Measurements from ENCODE around the gene CDC37L1.

DNA sequence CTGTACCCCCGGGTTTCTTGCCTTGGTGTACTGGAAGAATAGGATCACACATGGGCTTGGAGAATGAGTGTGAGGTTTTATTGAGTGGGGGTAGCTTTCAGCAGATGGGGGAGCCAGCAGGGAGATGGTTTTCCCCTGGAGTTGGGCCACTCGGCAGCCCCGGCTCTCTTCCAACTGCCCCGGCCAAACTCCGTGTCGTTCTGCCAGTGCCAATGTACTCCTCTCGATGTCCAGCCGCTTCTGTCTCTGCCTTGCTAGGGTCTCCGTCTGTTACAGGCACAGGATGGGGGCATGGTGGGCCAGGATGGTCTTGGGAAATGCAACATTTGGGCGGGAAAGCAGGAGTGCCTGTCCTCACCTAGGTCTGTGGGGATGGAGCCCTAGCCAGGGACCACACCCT lies 24.8 kb upstream of the CDC37L1 start:
- TF ChIP-seq EP300 (IDR thresholded peaks at IDR 0.05; ENCODE audit: low read length) (no peak), SRF (CRISPR knock-in tag; IDR thresholded peaks at IDR 0.05) (no peak), POLR2AphosphoS5 (IDR thresholded peaks at IDR 0.05; ENCODE audit: control insufficient read depth, insufficient read depth, low read depth, low read length) (no peak), CTCF (IDR thresholded peaks at IDR 0.05 in 2 of 3, conservative IDR thresholded peaks at IDR 0.05 in 1 of 3; ENCODE audit: insufficient read depth in 2 of 3, low read depth in 1 of 3, low read length in 3 of 3) (no peak)
